Measurements from ENCODE around the gene BMP2K. TPM values are rescaled to one million over a fixed set of nuclear protein-coding genes. Genes with fewer than 3 reads are reported as not detected.

BMP2K gene
- total and polyA plus RNA-seq, 2 experiments from 2014 or later: 27.3 to 96.5 TPM

- Histone ChIP-seq H3K79me2 (peaks cover 100% of the 10 kb centered on the region), H3K9me2 (replicated peaks; ENCODE audit: insufficient read depth) (no peaks in the 10 kb centered on the region), H3K4me3 (no peak overlapping the region), H3K27ac (no peak overlapping the region), H3K4me2 (no peak overlapping the region), H2AFZ (no peak overlapping the region), H3K36me3 (replicated peaks; ENCODE audit: insufficient read depth, low read depth) (no peaks in the 10 kb centered on the region), H3K4me1 (ENCODE audit: insufficient read depth) (no peaks in the 10 kb centered on the region), H4K20me1 (ENCODE audit: insufficient read depth, poor library complexity, severe bottlenecking) (peaks cover 17% of the 10 kb centered on the region), H3K27me3 (no peaks in the 10 kb centered on the region), H3K9me3 (ENCODE audit: low read depth) (peaks cover 8% of the 10 kb centered on the region)
- TF ChIP-seq EZH2 (IDR thresholded peaks at IDR 0.05; ENCODE audit: borderline replicate concordance) (no peak), CTCF (IDR thresholded peaks at IDR 0.05; ENCODE audit: poor library complexity) (no peak), EZH2phosphoT487 (IDR thresholded peaks at IDR 0.05; ENCODE audit: low read depth, severe bottlenecking, unreplicated experiment) (no peak)
- WGBS (ENCODE audit: low lambda C conversion rate, missing lambda C conversion rate): 97% methylated on average over 1 of the region's 1 CpG
- no peak for DNase-seq (ENCODE audit: low spot score)
Observed at GRCh38 chr4:78803983-78804382, 27.8 kb downstream of the BMP2K start.

DNA sequence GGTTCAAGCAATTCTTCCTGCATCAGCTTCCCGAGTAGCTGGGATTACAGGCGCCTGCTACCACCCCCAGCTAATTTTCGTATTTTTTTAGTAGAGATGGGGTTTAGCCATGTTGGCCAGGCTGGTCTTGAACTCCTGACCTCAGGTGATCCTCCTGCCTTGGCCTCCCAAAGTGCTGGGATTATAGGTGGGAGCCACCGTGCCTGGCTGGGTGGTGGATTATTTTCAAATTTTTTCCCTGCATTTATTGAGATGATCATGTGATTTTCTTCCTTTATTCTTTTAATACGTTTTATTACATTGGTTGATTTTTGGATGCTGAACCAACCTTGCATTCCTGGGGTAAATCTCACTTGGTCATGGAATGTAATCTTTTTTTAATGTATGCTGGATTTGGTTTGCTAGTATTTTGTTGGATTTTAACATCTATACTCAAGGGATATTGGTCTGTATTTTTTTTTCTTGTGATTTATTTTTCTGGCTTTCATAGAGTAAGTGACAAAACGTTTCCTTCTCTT, 30.9 kb downstream of the BMP2K start:
- no peaks in the 10 kb centered on the region for H3K36me3 ChIP-seq (replicated peaks; ENCODE audit: insufficient read depth, low read depth)
- no peak overlapping the region for H3K4me3 ChIP-seq
- TF ChIP-seq EZH2phosphoT487 (IDR thresholded peaks at IDR 0.05; ENCODE audit: low read depth, severe bottlenecking, unreplicated experiment) (no peak), CTCF (IDR thresholded peaks at IDR 0.05; ENCODE audit: poor library complexity) (no peak), EZH2 (IDR thresholded peaks at IDR 0.05; ENCODE audit: borderline replicate concordance) (no peak)
- H3K4me1 ChIP-seq (ENCODE audit: insufficient read depth): peaks cover 16% of the 10 kb centered on the region
- WGBS (ENCODE audit: low lambda C conversion rate, missing lambda C conversion rate): 94% methylated on average over 6 of the region's 6 CpGs
- no peak overlapping the region for H2AFZ ChIP-seq
- no peaks in the 10 kb centered on the region for H3K9me2 ChIP-seq (replicated peaks; ENCODE audit: insufficient read depth)
- H3K27me3 ChIP-seq: no peaks in the 10 kb centered on the region
- H3K4me2 ChIP-seq: no peak overlapping the region
- H3K27ac ChIP-seq: no peak overlapping the region
- no peak for DNase-seq (ENCODE audit: low spot score)
- peaks cover 99% of the 10 kb centered on the region for H3K79me2 ChIP-seq
- peaks cover 32% of the 10 kb centered on the region for H4K20me1 ChIP-seq (ENCODE audit: insufficient read depth, poor library complexity, severe bottlenecking)
- H3K9me3 ChIP-seq (ENCODE audit: low read depth): peaks cover 8% of the 10 kb centered on the region

DNA sequence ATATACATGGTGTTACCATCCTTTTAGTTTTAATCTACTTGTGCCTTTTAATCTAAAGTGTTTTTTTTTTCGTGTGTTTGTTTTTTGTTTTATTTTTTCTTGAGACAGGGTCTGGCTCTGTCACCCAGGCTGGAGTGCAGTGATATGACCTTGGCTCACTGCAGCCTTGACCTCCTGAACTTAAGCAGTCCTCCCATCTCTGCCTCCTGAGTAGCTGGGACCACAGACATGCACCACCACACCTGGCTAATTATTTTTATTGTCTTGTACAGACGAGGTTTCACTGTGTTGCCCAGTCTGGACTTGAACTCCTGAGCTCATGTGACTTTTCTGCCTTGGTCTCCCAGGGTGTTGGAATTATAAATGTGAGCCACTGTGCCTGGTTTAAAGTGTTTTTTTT, 33.1 kb downstream of the BMP2K start:
- Histone ChIP-seq H3K4me3 (no peak overlapping the region), H3K9me2 (replicated peaks; ENCODE audit: insufficient read depth) (no peaks in the 10 kb centered on the region), H2AFZ (no peak overlapping the region), H3K27me3 (no peaks in the 10 kb centered on the region), H4K20me1 (ENCODE audit: insufficient read depth, poor library complexity, severe bottlenecking) (peaks cover 39% of the 10 kb centered on the region), H3K79me2 (peaks cover 99% of the 10 kb centered on the region), H3K27ac (no peak overlapping the region), H3K36me3 (replicated peaks; ENCODE audit: insufficient read depth, low read depth) (no peaks in the 10 kb centered on the region), H3K4me1 (ENCODE audit: insufficient read depth) (peaks cover 16% of the 10 kb centered on the region), H3K4me2 (no peak overlapping the region), H3K9me3 (ENCODE audit: low read depth) (peaks cover 8% of the 10 kb centered on the region)
- no peak for DNase-seq (ENCODE audit: low spot score)
- TF ChIP-seq CTCF (IDR thresholded peaks at IDR 0.05; ENCODE audit: poor library complexity) (no peak), EZH2phosphoT487 (IDR thresholded peaks at IDR 0.05; ENCODE audit: low read depth, severe bottlenecking, unreplicated experiment) (no peak), EZH2 (IDR thresholded peaks at IDR 0.05; ENCODE audit: borderline replicate concordance) (no peak)
- WGBS (ENCODE audit: low lambda C conversion rate, missing lambda C conversion rate): 67% methylated on average over 2 of the region's 2 CpGs
